Activated T-helper 9 cell treated with anti-CD3 and anti-CD28 coated beads, Interleukin-2, amount 50 U/mL, for 16 hours (primary cell): ENCODE measurements around the gene GARIN3.

Experiments used
- DNase-seq: peaks from one replicate; pipeline ENCODE4 v3.0.0-alpha.2; 2020; ENCODE audit warnings: low read depth

Gene GARIN3

GRCh38 chr5:157143127-157143971, 22.7 kb downstream of the GARIN3 start:
- peak; percentile 29 for DNase-seq

DNA sequence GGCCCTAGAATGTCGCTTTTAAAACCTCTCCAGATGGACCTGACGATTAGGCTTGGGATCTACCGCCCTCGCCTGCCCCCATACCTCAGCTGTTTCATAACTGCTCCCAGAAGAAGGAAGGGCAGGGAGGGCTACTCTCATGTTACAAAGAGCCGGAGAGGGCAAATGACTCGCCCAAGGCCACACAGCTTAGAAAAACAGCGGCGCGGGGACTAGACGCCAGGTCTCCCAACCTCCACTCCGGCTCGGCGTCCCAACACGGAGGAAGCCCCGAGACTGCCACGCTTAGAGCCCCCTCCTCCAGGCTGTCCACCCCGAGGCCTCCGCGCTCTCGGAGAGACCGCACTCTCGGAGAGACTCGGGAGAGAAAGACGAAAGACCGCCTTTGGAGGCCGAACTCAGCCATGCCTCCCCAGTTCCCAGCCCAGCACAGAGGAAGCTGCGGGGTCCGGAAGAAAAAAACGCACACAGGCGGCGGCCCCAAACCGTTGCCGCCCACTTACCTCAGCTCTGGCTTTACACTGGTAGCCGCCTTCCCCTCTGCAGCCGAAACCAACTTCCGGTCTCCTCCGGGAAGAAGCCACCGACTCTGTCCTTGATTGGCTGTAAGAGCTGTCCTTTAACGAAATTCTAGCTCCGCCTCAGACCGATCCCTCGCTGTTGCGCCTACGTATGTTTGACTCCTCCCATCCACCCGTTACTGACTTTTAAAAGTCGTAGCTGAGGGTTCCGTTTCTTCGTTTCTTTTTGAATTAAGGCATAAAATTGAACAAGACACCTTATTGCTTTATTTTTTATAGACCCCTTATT, 23.5 kb downstream of the GARIN3 start, which contains the start of gene MED7:
TSS of gene MED7 (minus strand) at position 549 of the 810 bp plus-strand sequence. CDS start 3,434 bp downstream, outside the sequence.
- peak; percentile 82 for DNase-seq

DNA sequence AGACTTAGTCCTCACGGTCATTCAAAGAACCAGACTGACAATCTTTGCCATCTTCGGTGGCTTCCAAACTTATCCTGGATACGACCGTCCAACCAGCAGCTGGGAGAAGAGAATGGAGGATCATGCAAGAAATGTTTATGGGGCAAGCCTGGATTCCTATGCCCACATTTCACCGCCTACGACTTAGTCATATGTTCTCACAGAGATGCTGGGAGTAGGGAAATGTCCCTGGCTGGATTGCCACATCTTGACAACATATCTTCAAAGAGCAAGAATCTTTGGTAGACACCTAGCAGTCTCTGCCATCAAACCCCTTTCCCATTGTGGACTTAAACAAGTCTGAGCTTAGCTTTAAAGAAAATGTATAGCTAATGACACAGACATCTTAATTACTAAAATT, 28.4 kb downstream of the GARIN3 start:
- DNase-seq: no peak

DNA sequence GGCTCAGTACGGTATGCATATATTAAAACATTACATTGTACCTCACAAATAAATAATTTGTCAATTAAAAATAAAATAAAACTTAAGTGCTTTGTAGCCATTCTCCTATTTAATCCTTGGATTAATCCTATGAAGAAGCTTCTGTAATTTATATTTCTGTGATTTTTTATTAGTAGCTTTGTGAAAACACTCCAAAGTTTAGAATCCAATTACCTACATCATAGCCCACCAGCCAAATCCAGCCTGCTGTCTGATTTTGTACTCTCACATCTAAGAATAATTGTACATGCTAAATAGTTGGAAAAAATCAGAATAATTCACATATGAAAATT, 33.8 kb downstream of the GARIN3 start:
- DNase-seq: no peak

DNA sequence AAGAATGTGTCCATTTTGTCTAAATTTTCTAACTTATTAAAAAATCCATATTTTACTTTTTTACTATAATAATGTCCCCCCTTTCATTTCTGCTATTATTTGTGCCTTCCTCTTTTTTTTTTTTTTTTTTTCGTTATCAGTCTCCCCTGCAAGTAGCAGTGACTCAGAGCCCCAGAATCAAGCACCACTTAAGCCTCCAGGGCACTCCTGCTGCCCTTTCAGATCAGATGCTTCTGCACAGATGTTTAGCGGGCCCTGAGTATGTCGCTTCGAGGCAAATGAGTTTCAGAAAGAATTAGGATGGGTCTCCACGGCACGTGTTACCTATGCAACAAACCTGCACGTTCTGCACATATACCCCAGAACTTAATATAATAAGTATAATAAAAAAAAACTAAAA, 35.1 kb downstream of the GARIN3 start:
- no peak for DNase-seq

DNA sequence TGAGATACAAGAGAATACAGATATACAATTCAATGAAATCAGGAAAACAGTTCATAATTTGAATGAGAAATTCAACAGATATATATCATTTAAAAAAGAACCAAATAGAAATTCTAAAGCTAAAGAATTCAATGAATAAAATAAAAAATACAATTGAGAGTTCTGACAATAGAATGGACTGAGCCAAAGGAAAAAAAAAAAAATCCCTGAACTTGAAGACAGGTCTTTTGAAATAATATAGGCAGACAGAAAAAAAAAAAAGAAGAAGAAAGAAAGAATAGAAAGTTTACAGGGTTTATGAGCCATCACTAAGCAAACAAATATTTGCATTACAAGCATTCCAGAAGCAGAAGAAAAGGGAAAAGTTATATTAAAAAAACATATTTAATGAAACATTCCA, 44.4 kb downstream of the GARIN3 start:
- DNase-seq: no peak

- no peak for DNase-seq
Measured at GRCh38 chr5:157120102-157120501, 46.0 kb downstream of the GARIN3 start.

DNA sequence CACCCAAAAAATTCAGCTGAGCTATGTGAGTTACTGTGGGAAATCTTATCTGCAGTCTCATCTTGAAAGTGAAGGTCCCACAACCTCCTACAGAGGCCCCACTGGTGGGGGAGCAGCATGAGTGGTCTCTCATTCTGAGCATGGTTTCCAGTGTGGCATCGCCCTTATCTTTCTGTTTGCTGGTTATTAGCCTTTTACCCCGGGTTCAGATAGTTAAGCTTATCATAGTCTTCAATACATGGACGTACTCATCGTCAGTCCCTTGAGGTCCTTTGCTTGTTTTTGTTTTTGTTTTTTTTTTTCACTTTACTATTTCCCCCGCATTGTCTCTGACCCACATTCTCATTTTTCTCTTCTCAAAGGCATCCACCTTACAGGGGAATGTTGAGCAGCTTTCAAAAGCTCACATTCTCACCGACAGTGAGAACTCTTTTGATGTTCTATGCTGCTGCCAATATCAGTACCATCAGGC, 49.5 kb downstream of the GARIN3 start:
- DNase-seq: no peak

DNA sequence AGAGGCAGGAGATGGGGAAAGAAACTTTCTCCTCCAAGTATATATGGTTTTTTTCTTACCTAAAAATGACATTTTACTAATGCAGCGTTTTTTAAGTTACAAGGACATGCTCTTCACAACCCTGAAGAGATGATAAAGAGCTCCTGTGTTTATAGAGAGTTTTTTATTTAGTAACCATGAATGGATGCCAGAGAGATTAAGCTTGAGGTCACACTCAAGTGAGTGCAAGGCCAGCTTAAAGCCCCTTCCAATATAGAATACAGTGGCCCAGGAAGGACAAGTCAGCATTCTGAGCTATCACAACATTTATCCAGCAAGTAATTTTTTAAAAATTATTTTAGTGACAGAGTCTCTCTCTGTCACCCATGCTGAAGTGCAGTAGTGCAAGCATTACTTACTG, 50.6 kb downstream of the GARIN3 start:
- no peak for DNase-seq

DNA sequence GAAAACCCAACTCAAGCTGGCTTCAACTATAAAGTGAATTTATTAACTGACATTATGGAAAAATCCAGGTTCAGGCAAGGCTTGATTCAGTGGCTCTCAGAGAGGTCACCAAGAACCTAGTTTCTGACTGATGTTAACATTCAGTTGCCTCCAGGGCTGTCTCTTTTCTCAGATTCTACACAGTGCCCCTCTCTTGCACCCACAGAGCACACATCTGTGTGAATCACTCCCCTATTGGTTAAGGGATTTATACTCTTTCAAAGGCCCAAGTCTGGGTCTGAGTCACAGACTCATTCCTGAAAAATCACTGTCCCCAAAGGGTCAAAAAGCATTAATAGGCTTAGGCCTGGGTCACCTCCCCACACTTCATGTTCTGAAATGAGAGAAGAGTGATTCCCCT, 51.1 kb downstream of the GARIN3 start:
- DNase-seq: no peak

DNA sequence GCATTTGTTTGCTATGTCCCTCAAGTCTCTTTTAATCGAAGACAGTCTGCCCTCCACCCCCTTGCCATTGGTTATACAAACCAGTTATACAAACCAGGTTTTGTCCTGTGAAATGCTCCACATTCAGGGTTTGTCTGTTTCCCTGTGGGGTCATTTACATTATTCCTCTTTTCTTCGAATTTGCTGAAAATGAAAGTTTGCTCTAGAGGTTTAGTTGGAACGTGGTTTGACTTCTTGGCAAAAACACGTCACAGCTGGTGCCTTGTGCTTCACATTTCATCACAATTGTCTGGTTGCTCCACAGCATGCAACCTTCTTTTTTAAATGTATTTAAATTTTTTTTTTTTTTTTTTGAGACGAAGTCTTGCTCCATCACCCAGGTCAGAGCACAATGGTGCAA, 53.1 kb downstream of the GARIN3 start:
- no peak for DNase-seq
